IPS-18c (cell line): Measurements from ENCODE around the gene ROPN1B.
"Not testable (repeated sequence)": the region's sequence is repeated elsewhere in the genome, so short reads cannot be mapped to it uniquely, and the experiment has no call there.

Source experiments
- H3K4me3 ChIP-seq: 2 replicates; pipeline ENCODE4 v1.7.0; 2013; ENCODE audit warnings: low read depth, mild to moderate bottlenecking, low read length, moderate library complexity; ENCODE audit not compliant: insufficient read depth
- H3K9me3 ChIP-seq: one replicate; pipeline ENCODE4 v1.6.1; 2013; ENCODE audit warnings: mild to moderate bottlenecking, low read length, moderate library complexity; ENCODE audit not compliant: control insufficient read depth, insufficient read depth

Gene ROPN1B

GRCh38 chr3:125968701-125969592 lies at the start of gene ROPN1B:
TSS of gene ROPN1B (plus strand) at chr3:125969178. CDS start at chr3:125972055, 2,877 bp downstream.
- H3K9me3 ChIP-seq, H3K4me3 ChIP-seq: not testable (repeated sequence)

DNA sequence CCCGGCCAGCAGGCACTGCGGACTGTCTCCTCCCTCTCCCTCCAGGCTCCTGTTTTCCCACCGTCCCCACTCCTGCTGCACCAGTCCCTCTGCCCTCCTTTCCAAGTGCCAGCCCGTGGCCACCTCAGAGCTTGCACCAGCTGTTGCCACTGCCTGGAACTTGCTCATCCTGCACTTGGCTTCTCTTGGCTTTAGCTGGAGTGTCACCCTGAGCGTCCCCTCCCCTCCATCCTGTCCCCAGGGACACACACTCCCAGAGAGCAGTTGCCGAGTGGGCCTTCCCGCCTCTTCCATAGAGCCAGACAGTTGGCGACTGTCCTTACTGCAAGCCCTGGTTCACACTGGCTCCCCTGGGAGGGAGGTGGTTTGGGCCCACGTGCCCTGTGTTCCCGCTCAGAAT lies 48.8 kb upstream of the ROPN1B start:
- H3K9me3 ChIP-seq, H3K4me3 ChIP-seq: not testable (repeated sequence)

GRCh38 chr3:125920751-125921279 lies 48.2 kb upstream of the ROPN1B start:
- H3K4me3 ChIP-seq, H3K9me3 ChIP-seq: not testable (repeated sequence)

- not testable (repeated sequence) for H3K4me3 ChIP-seq, H3K9me3 ChIP-seq
Observed at GRCh38 chr3:125921712-125922111, 47.3 kb upstream of the ROPN1B start.

- not testable (repeated sequence) for H3K4me3 ChIP-seq, H3K9me3 ChIP-seq
Observed at GRCh38 chr3:125923324-125924115, 45.5 kb upstream of the ROPN1B start.

DNA sequence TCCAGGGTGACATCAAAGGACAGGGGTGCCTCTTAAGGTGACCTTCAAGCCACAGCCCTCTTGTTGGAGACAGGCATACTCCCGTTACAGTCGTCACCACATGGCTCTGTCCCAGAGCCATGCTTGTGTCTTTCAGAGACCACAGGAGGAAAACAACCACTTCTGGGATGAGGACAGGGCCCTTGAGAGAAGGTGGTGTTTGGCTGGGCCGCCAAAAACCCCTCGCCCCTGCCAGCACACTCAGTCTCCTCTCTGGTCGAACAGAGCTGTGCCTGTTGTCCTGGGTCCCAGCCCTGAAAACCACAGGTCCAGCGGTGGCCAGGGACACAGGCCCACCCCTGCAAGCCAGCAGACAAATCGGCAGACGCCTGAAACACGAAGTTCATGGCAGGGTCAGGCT lies 44.7 kb upstream of the ROPN1B start:
- not testable (repeated sequence) for H3K9me3 ChIP-seq, H3K4me3 ChIP-seq

- H3K4me3 ChIP-seq, H3K9me3 ChIP-seq: not testable (repeated sequence)
Observed at GRCh38 chr3:125925727-125926126, 43.3 kb upstream of the ROPN1B start.

GRCh38 chr3:125928771-125929545 lies 40.0 kb upstream of the ROPN1B start:
- H3K4me3 ChIP-seq, H3K9me3 ChIP-seq: not testable (repeated sequence)

GRCh38 chr3:125929765-125930164 lies 39.2 kb upstream of the ROPN1B start:
- H3K9me3 ChIP-seq = not testable (repeated sequence)

GRCh38 chr3:125931355-125931880 lies 37.6 kb upstream of the ROPN1B start:
- not testable (repeated sequence) for H3K9me3 ChIP-seq, H3K4me3 ChIP-seq

More at GRCh38 chr3:125929765-125930164, 39.2 kb upstream of the ROPN1B start:
- H3K4me3 ChIP-seq = not testable (repeated sequence)

DNA sequence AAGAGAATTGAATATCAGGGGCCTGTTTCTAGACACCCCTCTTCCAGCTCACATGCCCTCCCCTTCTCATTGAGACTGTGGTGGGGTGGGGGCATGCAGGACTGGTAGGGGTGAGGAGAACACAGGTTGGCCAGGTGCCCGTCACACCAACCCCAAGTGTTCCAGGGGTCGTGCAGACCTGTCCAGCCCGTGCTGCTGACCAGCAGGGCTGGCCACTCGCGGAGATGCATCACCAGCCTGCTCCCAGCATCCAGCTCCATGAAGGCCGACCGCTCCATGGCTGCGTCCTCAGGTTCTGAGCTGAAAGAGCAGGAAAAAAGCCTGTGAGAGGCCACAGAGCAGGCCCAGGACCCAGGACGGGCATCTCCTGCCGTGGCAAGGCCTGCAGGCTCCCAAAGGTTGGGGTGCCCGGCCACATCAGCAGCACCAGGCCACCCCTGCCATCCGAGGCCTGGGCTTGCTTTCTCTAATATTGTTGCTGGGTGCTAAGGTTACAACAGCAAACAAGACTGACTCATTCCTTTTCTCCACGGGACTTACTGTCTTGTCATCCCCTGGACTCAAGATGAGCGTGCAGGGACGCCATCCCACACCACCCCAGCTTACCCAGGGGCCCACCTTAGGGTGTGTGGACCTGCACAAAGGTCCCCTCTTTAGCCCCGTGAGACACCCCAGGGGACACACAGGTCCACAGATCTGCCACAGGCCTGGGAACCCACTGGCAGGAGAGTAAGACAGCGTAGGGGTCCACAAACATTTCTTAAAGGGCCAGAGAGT lies 35.4 kb upstream of the ROPN1B start:
- H3K4me3 ChIP-seq, H3K9me3 ChIP-seq: not testable (repeated sequence)

- H3K9me3 ChIP-seq, H3K4me3 ChIP-seq: not testable (repeated sequence)
Observed at GRCh38 chr3:125935252-125935874, 33.6 kb upstream of the ROPN1B start.

DNA sequence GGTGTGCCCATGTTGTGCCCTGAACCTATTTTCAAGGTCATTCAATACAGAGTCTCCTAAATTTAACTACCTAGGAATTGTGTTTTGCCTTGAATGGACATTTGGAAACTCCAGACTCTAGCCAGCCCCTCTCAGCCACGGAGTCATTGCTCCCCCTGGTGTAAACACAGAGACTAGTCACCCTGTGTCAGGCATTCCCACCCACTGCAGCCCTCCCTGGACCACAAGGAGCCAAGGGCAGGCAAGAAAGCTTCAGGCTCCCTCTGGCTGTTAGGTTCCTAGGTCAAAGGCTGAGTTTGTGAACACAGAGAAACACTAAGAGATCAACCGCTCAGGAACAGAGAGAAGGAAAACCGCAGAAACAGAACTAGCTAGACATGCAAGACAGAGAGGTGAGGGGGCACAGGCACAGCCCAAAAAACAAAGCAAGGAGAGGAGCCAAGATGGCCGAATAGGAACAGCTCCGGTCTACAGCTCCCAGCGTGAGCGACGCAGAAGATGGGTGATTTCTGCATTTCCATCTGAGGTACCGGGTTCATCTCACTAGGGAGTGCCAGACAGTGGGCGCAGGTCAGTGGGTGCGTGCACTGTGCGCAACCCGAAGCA lies 32.7 kb upstream of the ROPN1B start:
- H3K4me3 ChIP-seq, H3K9me3 ChIP-seq: not testable (repeated sequence)

- not testable (repeated sequence) for H3K9me3 ChIP-seq, H3K4me3 ChIP-seq
Observed at GRCh38 chr3:125936891-125937290, 32.1 kb upstream of the ROPN1B start.

DNA sequence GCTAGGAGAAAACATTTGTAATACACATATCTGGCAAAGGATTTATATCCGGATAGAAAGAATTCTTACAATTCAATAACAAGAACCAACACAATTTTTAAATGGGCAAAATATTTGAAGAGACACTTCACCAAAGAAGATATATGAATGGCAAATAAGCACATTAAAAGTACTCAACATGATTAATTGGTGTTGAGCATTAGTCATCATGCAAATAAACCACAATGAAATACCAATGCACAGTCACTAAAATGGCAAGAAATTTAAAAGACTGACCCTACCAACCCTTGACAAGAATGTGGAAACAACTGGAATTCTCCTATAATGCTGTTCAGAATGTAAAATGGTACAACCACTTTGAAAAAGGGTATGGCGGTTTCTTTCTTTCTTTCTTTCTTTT lies 21.2 kb upstream of the ROPN1B start:
- H3K9me3 ChIP-seq, H3K4me3 ChIP-seq: not testable (repeated sequence)

DNA sequence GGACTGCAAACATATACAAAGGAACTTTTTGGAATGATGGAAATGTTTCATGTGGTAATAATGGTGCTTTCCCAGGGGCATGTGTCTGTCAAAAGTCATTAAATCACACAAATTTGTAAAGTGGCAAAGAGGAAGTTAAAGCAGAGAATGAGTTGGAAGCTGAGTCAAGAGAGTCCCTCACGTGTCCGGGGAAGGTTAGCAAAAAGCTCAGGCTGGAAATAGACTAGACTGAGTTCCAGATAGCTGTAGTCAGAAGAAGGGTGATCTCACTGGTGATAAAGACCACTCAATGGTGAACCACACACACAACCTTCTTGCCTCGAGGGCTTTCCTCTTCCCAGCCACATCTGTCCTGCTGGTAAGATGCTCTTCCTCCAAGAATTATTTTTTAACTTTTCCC lies 20.1 kb upstream of the ROPN1B start:
- H3K4me3 ChIP-seq, H3K9me3 ChIP-seq: not testable (repeated sequence)
